K562 (cell line): ENCODE data around the gene GPN1. TPM values are rescaled to one million over a fixed set of nuclear protein-coding genes. Genes with fewer than 3 reads are reported as not detected.

ENCODE experiments used
- ATAC-seq: fragments of 200-7000 bp; cut with Tn5 transposase; 3 replicates; pipeline ENCODE4 v1.9.1; 2020; ENCODE audit warnings: moderate library complexity
- BruUV-seq: library from RNA; stranded (reverse); fragments of 400-500 nt; replicated peaks from 2 replicates; lab custom pipeline; 2021; lab: Mats Ljungman, UMichigan
- CTCF ChIA-PET: fragments of 300-600 bp; formaldehyde crosslinking; extraction: SDS; loops from one replicate; lab custom pipeline; 2021; ENCODE audit warnings: low intra/inter-chr PET ratio; lab: Yijun Ruan, JAX
- POLR2A ChIA-PET: fragments of 300-600, 350-650 bp; sonication (Branson Sonifier 250); formaldehyde crosslinking; extraction: SDS; loops from one replicate; lab custom pipeline; 2021; ENCODE audit warnings: antibody characterized with exemption, inconsistent platforms; lab: Yijun Ruan, JAX
- DNase-seq, 4 experiments: peaks; one replicate each; pipeline versions ENCODE4 v3.0.0 to v3.0.0-alpha.2; 2011 to 2018; ENCODE audit warnings: low spot score in 3 of 4, mixed read lengths in 3 of 4; ENCODE audit errors: extremely low read depth in 1 of 4
- FAIRE-seq: peaks from 2 replicates; lab custom pipeline; 2011; peaks lifted over from hg19 to GRCh38; lab: Jason Lieb, UNC
- H2AFZ ChIP-seq: 2 replicates; pipeline ENCODE4 v1.6.0; 2011; ENCODE audit warnings: low read depth, low read length, control low read depth, inconsistent platforms
- H3K27ac ChIP-seq: fragments of 200-600 bp; 3 replicates; pipeline ENCODE4 v1.8.0; 2011; ENCODE audit warnings: low read depth, mild to moderate bottlenecking, control low read depth, inconsistent platforms, low read length, moderate library complexity, mixed read lengths; ENCODE audit errors: extremely low read depth
- H3K27me3 ChIP-seq, 2 experiments: fragments of 300-600 bp in 1 of 2; 2 replicates in 1 of 2; 3 replicates in 1 of 2; pipeline versions ENCODE4 v1.6.0 to v1.8.0; 2011; ENCODE audit warnings: inconsistent platforms in 2 of 2, low read length in 2 of 2, mild to moderate bottlenecking in 1 of 2, mixed read lengths in 1 of 2, moderate library complexity in 1 of 2; ENCODE audit not compliant: control insufficient read depth in 2 of 2, insufficient read depth in 2 of 2
- H3K36me3 ChIP-seq: fragments of 300-600 bp; 3 replicates; pipeline ENCODE4 v1.8.0; 2011; ENCODE audit warnings: mild to moderate bottlenecking, low read length, inconsistent platforms; ENCODE audit not compliant: control insufficient read depth, insufficient read depth
- H3K4me1 ChIP-seq, 2 experiments: fragments of 200-600 bp in 1 of 2; replicated peaks in 1 of 2; 2 replicates in 1 of 2; 3 replicates in 1 of 2; pipeline versions ENCODE4 v1.5.1 to v1.8.0; 2011; ENCODE audit warnings: inconsistent platforms in 2 of 2, low read length in 2 of 2, mild to moderate bottlenecking in 1 of 2, mixed read lengths in 1 of 2, moderate library complexity in 1 of 2; ENCODE audit not compliant: control insufficient read depth in 2 of 2, insufficient read depth in 2 of 2
- H3K4me2 ChIP-seq: 2 replicates; pipeline ENCODE4 v1.6.1; 2011; ENCODE audit warnings: low read length, control low read depth, inconsistent platforms, mixed read lengths; ENCODE audit not compliant: insufficient read depth
- H3K4me3 ChIP-seq: fragments of 200-600 bp; sonication (generic), shearing (Covaris generic); 2 replicates; pipeline ENCODE4 v1.5.1; 2016; ENCODE audit warnings: control low read depth, inconsistent platforms
- H3K79me2 ChIP-seq: fragments of 200-600 bp; 3 replicates; pipeline ENCODE4 v1.8.0; 2011; ENCODE audit warnings: low read length, inconsistent platforms; ENCODE audit not compliant: control insufficient read depth, insufficient read depth
- H3K9ac ChIP-seq, 2 experiments: 2 replicates each; pipeline versions ENCODE4 v1.6.0 to v1.6.1; 2011; ENCODE audit warnings: low read depth in 2 of 2, low read length in 2 of 2, control low read depth in 1 of 2, inconsistent platforms in 1 of 2, mild to moderate bottlenecking in 1 of 2, mixed read lengths in 1 of 2; ENCODE audit not compliant: insufficient read depth in 1 of 2
- H3K9me1 ChIP-seq: one replicate; pipeline ENCODE4 v1.6.0; 2011; ENCODE audit warnings: inconsistent platforms, mild to moderate bottlenecking, low read length, moderate library complexity; ENCODE audit not compliant: control insufficient read depth, insufficient read depth
- H3K9me3 ChIP-seq: replicated peaks from 2 replicates; pipeline ENCODE4 v1.5.1; 2011; ENCODE audit warnings: low read depth, low read length, inconsistent platforms; ENCODE audit not compliant: control insufficient read depth, insufficient read depth
- H4K20me1 ChIP-seq: replicated peaks from 2 replicates; pipeline ENCODE4 v1.6.1; 2011; ENCODE audit warnings: low read length, inconsistent platforms, mixed read lengths; ENCODE audit not compliant: control insufficient read depth, insufficient read depth
- ATF2 ChIP-seq: sonication (generic); formaldehyde crosslinking; IDR thresholded peaks from 2 replicates; pipeline ENCODE4 v1.8.1; 2022; ENCODE audit warnings: missing genetic modification reagents
- COPS2 ChIP-seq: fragments of 450-650 bp; conservative IDR thresholded peaks from 2 replicates; pipeline ENCODE4 v1.6.1; 2016; ENCODE audit warnings: mild to moderate bottlenecking, moderate library complexity
- FOXP1 ChIP-seq: sonication (generic); formaldehyde crosslinking; IDR thresholded peaks from 2 replicates; pipeline ENCODE4 v1.8.0; 2022; ENCODE audit warnings: mild to moderate bottlenecking, missing genetic modification reagents
- HEY1 ChIP-seq: fragments of 250-450 bp; sonication (Bioruptor Pico); IDR thresholded peaks from 2 replicates; pipeline ENCODE4 v1.5.0; 2020; ENCODE audit warnings: mild to moderate bottlenecking, moderate library complexity, borderline replicate concordance
- HMGXB4 ChIP-seq: sonication (generic); formaldehyde crosslinking; IDR thresholded peaks from 2 replicates; pipeline ENCODE4 v1.8.1; 2023; ENCODE audit warnings: mild to moderate bottlenecking, missing genetic modification reagents
- JUND ChIP-seq, 2 experiments: IDR thresholded peaks; 2 replicates in 1 of 2; 3 replicates in 1 of 2; pipeline ENCODE4 v1.6.1; 2011; ENCODE audit warnings: borderline replicate concordance in 2 of 2, low read depth in 2 of 2, low read length in 2 of 2, improper control_type of control experiment in 1 of 2, missing biosample characterization in 1 of 2, missing genetic modification characterization in 1 of 2, missing genetic modification reagents in 1 of 2
- KLF6 ChIP-seq: fragments of 250-450 bp; sonication (Bioruptor Pico); IDR thresholded peaks from 2 replicates; pipeline ENCODE4 v1.4.0; 2020; ENCODE audit warnings: mild to moderate bottlenecking, moderate library complexity, borderline replicate concordance
- MYC ChIP-seq, 2 experiments: fragments of 250-450 bp in 1 of 2; sonication (Bioruptor Pico) in 1 of 2; IDR thresholded peaks; 2 replicates each; pipeline versions ENCODE4 v1.5.1 to v1.6.1; 2012 to 2021; ENCODE audit warnings: low read depth in 2 of 2, borderline replicate concordance in 1 of 2, improper control_type of control experiment in 1 of 2, low read length in 1 of 2, mild to moderate bottlenecking in 1 of 2, moderate library complexity in 1 of 2
- NEUROD1 ChIP-seq: fragments of 150-350 bp; IDR thresholded peaks from 2 replicates; pipeline ENCODE4 v1.6.1; 2014; ENCODE audit warnings: borderline replicate concordance, low read length, low read depth; ENCODE audit not compliant: partially characterized antibody
- NR2F6 ChIP-seq: fragments of 450-650 bp; formaldehyde crosslinking; IDR thresholded peaks from 2 replicates; pipeline ENCODE4 v1.4.0; 2020; ENCODE audit warnings: mild to moderate bottlenecking
- ZNF445 ChIP-seq: fragments of 250-450 bp; sonication (Bioruptor Pico); IDR thresholded peaks from 2 replicates; pipeline ENCODE4 v1.4.0; 2020; ENCODE audit warnings: low read depth, mild to moderate bottlenecking, moderate library complexity
- WGBS: fragments of 100-300 bp; shearing (Covaris generic); methylation state at CpG from one replicate; pipeline ENCODE4 v1.1.6; 2016; ENCODE audit warnings: low coverage, mixed read lengths; ENCODE audit not compliant: insufficient coverage; ENCODE audit errors: missing lambda C conversion rate; 5-methylcytosine and 5-hydroxymethylcytosine counted together
- in situ Hi-C: fragments of 300-500 bp; cut with MboI; formaldehyde crosslinking; loops from 4 replicates; pipeline ENCODE4 v1.15.0; 2018; ENCODE audit warnings: inconsistent platforms, mixed read lengths
- intact Hi-C: fragments of 100-400 bp; cut with micrococcal nuclease; formaldehyde crosslinking; loops from 2 replicates; pipeline ENCODE4 v1.14.2; 2022
- polyA plus RNA-seq, 8 experiments: library from polyadenylated mRNA; depleted of rRNA in 4 of 8; stranded (reverse) in 5 of 8; unstranded in 3 of 8; fragments of >200 nt; fragmentation: Nextera tagmentation in 2 of 8; fragmentation: Illumina TruSeq in 1 of 8; extraction: Ambion mirVana in 2 of 8; extraction: Trizol in 1 of 8; gene quantifications; 2 replicates each; pipeline versions ENCODE4 v1.2.1 to v1.2.3, GENCODE V29; 2011 to 2014; ENCODE audit warnings: inconsistent platforms in 1 of 8, missing spikeins in 1 of 8
- total RNA-seq, 7 experiments: library from RNA; depleted of rRNA in 6 of 7; stranded (reverse); fragments of >200 nt in 6 of 7; fragmentation: Illumina TruSeq in 2 of 7; extraction: Trizol in 2 of 7; gene quantifications; 2 replicates each; pipeline versions ENCODE4 v1.2.1 to v1.2.3, GENCODE V29; 2011 to 2021; ENCODE audit warnings: low replicate concordance in 1 of 7

The GPN1 gene
- total and polyA plus RNA-seq, 9 of the 15 experiments (the other 6 are each of a cell fraction or from before 2014, with no cell fraction given), result 23.4 to 171 (median 48.2) TPM

GRCh38 chr2:27615316-27615715 is 13.5 kb upstream of the GPN1 start:
- ChIA-PET CTCF (no interaction called here), POLR2A (interaction anchor here (0.5 kb wide), 1 partner anchor 10 kb away, joined by 3 read pairs; no protein-coding TSS in a partner anchor)
- no peaks in the 10 kb centered on the region for H3K4me1 ChIP-seq
- FAIRE-seq (no peak), ATAC-seq (no peak), DNase-seq (no peak)
- no peak overlapping the region for H3K9ac ChIP-seq
- H3K4me3 ChIP-seq, result no peak overlapping the region
- no peak overlapping the region for H3K4me2 ChIP-seq
- H2AFZ ChIP-seq, result no peak overlapping the region
- intact Hi-C loops, result no loop called here
- no peaks in the 10 kb centered on the region for H3K27me3 ChIP-seq
- 92% methylated on average over 3 of the region's 3 CpGs for WGBS
- in situ Hi-C loops, result no loop called here
- no peaks in the 10 kb centered on the region for H4K20me1 ChIP-seq
- H3K27ac ChIP-seq, result no peak overlapping the region
- no TSS peak for BruUV-seq
- peaks cover 2% of the 10 kb centered on the region; the same call in 1 of the 3 replicates for H3K79me2 ChIP-seq
- H3K9me1 ChIP-seq, result no peaks in the 10 kb centered on the region
- H3K36me3 ChIP-seq, result peaks cover 83% of the 10 kb centered on the region
- H3K9me3 ChIP-seq, result no peaks in the 10 kb centered on the region
- TF ChIP-seq KLF6 (CRISPR knock-in tag) (no peak), JUND (IDR thresholded peaks at IDR 0.05; ENCODE audit: borderline replicate concordance, low read depth, low read length) (no peak), JUND (tag; IDR thresholded peaks at IDR 0.05; ENCODE audit: borderline replicate concordance, low read depth, low read length) (no peak), COPS2 (no peak), FOXP1 (CRISPR knock-in tag) (no peak), ZNF445 (CRISPR knock-in tag) (no peak), ATF2 (no peak), HEY1 (CRISPR knock-in tag) (no peak), MYC (IDR thresholded peaks at IDR 0.05; ENCODE audit: low read depth, low read length) (no peak), MYC (CRISPR knock-in tag; IDR thresholded peaks at IDR 0.05; ENCODE audit: borderline replicate concordance, low read depth) (no peak), NEUROD1 (no peak), NR2F6 (CRISPR knock-in tag) (no peak), HMGXB4 (CRISPR knock-in tag) (no peak)
